Naive thymus-derived CD8-positive, alpha-beta T cell (primary cell): ENCODE results near the gene KCNG3. TPM values are rescaled to one million over a fixed set of nuclear protein-coding genes. Genes with fewer than 3 reads are reported as not detected.
A peak's percentile ranks its signal among the peaks of the same experiment; 100 is the strongest.

Experiments used
- ATAC-seq, 2 donors: fragments of 150-1000 bp; cut with Tn5 transposase in 1 of 2; sonication (Bioruptor Pico), chemical (Tn5 transposase) in 1 of 2; 1 replicate in 1 of 2; 2 replicates in 1 of 2; pipeline ENCODE4 v1.10.0; 2021; ENCODE audit warnings: mild to moderate bottlenecking in 2 of 2, moderate library complexity in 2 of 2
- POLR2A ChIA-PET: fragments of 350-600 bp; sonication (Branson Sonifier 250); formaldehyde crosslinking; loops from one replicate; lab custom pipeline; 2021; ENCODE audit warnings: antibody characterized with exemption; lab: Charles Lee
- DNase-seq, 10 donors: peaks; one replicate each; pipeline versions ENCODE4 v3.0.0 to v3.0.0-alpha.2; 2020 to 2022
- H3K27ac Mint-ChIP-seq, 10 donors: one replicate each; pipeline ENCODE4 v1.8.0; 2020 to 2022; ENCODE audit warnings: mild to moderate bottlenecking in 10 of 10, mixed read lengths in 10 of 10, moderate library complexity in 4 of 10, inconsistent platforms in 1 of 10
- H3K27me3 Mint-ChIP-seq, 5 donors: one replicate each; pipeline ENCODE4 v1.8.0; 2021 to 2022; ENCODE audit warnings: mixed read lengths in 5 of 5
- H3K36me3 Mint-ChIP-seq, 3 donors: one replicate each; pipeline ENCODE4 v1.8.0; 2020 to 2022; ENCODE audit warnings: mixed read lengths in 3 of 3, mild to moderate bottlenecking in 2 of 3, inconsistent platforms in 1 of 3
- H3K4me1 Mint-ChIP-seq, 4 donors: one replicate each; pipeline ENCODE4 v1.8.0; 2021 to 2022; ENCODE audit warnings: mixed read lengths in 4 of 4
- H3K4me3 Mint-ChIP-seq, 10 donors: one replicate each; pipeline ENCODE4 v1.8.0; 2020 to 2022; ENCODE audit warnings: mild to moderate bottlenecking in 10 of 10, mixed read lengths in 10 of 10, moderate library complexity in 6 of 10, inconsistent platforms in 1 of 10
- H3K9me3 Mint-ChIP-seq, 9 donors: one replicate each; pipeline ENCODE4 v1.8.0; 2020 to 2022; ENCODE audit warnings: mixed read lengths in 9 of 9, mild to moderate bottlenecking in 3 of 9, inconsistent platforms in 1 of 9, moderate library complexity in 1 of 9
- polyA plus RNA-seq, 3 donors: library from polyadenylated mRNA; unstranded; fragments of 300-500 nt; fragmentation: Illumina TruSeq; gene quantifications; one replicate each; pipeline ENCODE4 v1.2.3, GENCODE V29; 2021
- total RNA-seq, 8 experiments: library from RNA in 2 of 8; stranded (reverse) in 2 of 8; gene quantifications; one replicate each; pipeline ENCODE4 v1.2.3 and lab custom pipeline; 2021 to 2026

The KCNG3 gene, protein sequence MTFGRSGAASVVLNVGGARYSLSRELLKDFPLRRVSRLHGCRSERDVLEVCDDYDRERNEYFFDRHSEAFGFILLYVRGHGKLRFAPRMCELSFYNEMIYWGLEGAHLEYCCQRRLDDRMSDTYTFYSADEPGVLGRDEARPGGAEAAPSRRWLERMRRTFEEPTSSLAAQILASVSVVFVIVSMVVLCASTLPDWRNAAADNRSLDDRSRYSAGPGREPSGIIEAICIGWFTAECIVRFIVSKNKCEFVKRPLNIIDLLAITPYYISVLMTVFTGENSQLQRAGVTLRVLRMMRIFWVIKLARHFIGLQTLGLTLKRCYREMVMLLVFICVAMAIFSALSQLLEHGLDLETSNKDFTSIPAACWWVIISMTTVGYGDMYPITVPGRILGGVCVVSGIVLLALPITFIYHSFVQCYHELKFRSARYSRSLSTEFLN
- total RNA-seq (not detected), polyA plus RNA-seq (not detected), total RNA-seq (lab: John Stamatoyannopoulos, UW) (0.78 to 3.6 (median 1.8) reads per million in 6 experiments)

DNA sequence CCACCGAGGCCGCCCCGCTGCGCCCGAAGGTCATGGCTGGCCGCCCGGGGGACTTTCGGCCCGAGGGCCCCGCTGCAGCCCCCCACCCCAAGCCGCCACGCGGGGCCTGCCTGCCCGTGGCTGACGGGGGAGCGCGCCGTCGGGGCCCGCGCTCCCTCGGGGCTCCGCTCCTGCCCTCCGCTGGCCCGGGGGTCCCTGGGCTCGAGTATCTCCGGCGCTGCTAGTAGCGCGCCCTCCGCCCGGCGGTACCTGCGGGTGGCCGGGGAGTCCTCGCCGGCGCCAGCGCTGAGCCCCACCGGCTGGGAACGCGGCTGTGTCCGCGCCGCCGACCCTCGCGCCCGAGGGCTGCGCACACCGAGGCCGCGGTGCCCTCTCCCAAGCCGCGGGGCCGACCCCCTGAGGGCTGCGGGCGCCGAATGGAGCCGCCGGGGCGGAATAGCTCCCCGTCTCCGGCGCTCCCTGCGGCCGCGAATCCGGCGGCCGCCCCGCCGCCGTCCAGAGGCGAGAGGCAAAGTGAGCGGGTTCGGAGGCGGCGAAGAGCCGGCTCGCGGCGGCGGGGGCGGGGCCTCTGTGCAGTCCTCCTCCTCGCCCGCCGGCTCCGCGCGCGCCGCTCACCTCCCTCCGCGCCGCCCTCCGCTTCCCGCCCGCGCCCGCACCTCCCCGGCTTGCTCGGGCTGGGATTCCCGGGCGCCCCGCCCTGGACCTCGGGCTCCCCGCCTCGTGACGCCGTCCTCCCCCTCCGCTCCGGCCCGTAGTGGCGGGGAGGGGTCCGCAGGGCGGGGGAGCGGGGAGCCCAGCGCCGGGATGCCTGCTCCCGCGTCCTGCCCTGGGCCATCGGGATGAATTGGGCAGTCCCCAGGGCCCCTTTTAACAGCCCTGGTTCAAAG lies at the start of gene KCNG3:
Gene KCNG3, minus strand, starts transcription at position 515 of the 887 bp plus-strand sequence. Its CDS starts 481 bp downstream, at position 34.
- H3K9me3 Mint-ChIP-seq, result no peaks in the 10 kb centered on the region
- ATAC-seq, result peak; percentile 74 to 80
- H3K27ac Mint-ChIP-seq, result peak within 1 kb of the TSS; percentile 29 to 96 (median 88)
- H3K4me1 Mint-ChIP-seq, result peaks cover 7 to 18% (median 12%) of the 10 kb centered on the region in 4 donors
- H3K27me3 Mint-ChIP-seq, result peaks cover 0 to 33% (median 0%) of the 10 kb centered on the region in 5 donors
- DNase-seq, result peak; percentile 40 to 73 (median 58)
- peak within 1 kb of the TSS; percentile 91 to 99 (median 96) for H3K4me3 Mint-ChIP-seq
- POLR2A ChIA-PET, result interaction anchor here (0.5 to 2.6 kb wide), 6 partner anchors 26 to 317 kb away, joined by 3 to 7 read pairs (median 4); no protein-coding TSS in a partner anchor
- no peaks in the 10 kb centered on the region for H3K36me3 Mint-ChIP-seq

DNA sequence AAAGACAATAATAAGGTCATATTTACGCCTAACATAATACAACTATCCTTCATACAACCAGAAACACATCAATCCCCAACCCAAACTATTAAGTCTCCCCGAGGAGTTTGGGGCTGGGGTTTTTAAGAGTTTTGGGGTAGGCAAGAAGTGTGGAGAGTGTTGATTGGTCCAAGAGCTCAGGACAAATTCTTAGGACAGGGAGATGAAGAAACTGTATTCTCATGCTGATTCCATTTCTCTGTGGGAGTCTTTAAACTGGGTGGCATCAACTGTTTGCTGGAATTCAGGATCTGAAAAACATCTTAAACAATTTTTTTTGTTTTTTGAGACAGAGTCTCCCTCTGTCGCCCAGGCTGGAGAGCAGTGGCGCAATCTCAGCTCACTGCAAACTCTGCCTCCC lies 49.1 kb upstream of the KCNG3 start:
- DNase-seq, result no peak

DNA sequence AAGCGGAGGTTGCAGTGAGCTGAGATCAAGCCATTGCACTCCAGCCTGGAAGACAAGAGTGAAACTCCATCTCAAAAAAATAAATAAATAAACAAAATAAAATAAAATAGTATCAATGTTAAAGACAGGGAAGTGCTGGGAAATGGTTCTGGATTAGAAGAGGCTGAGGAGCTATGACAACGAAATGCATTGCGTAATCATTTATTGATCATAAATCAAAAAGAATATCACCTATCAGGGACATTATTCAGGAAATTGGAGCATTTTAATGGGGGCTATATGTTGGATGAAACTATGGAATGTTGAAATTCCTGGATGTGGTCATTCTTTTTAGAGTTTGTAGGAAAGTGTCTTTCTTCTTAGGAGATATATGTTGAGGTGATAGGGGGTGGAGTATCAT lies 43.7 kb upstream of the KCNG3 start:
- Mint-ChIP-seq H3K4me1 (peaks cover 0 to 3% (median 1%) of the 10 kb centered on the region in 4 donors), H3K4me3 (no peak overlapping the region), H3K9me3 (peaks cover 0 to 9% (median 0%) of the 10 kb centered on the region in 9 donors), H3K36me3 (no peaks in the 10 kb centered on the region), H3K27me3 (no peaks in the 10 kb centered on the region), H3K27ac (no peak overlapping the region)
- ATAC-seq (no peak), DNase-seq (no peak)
- POLR2A ChIA-PET, result interaction anchor here (1.3 kb wide), 1 partner anchor 10 kb away, joined by 3 read pairs; no protein-coding TSS in a partner anchor

More for the DNA sequence above, 49.1 kb upstream of the KCNG3 start:
- Mint-ChIP-seq H3K9me3 (peaks cover 0 to 4% (median 0%) of the 10 kb centered on the region in 9 donors), H3K27me3 (no peaks in the 10 kb centered on the region), H3K36me3 (no peaks in the 10 kb centered on the region), H3K27ac (no peak overlapping the region), H3K4me3 (no peak overlapping the region), H3K4me1 (peaks cover 3 to 10% (median 9%) of the 10 kb centered on the region in 4 donors)
- no peak for ATAC-seq
- POLR2A ChIA-PET, result no interaction called here

DNA sequence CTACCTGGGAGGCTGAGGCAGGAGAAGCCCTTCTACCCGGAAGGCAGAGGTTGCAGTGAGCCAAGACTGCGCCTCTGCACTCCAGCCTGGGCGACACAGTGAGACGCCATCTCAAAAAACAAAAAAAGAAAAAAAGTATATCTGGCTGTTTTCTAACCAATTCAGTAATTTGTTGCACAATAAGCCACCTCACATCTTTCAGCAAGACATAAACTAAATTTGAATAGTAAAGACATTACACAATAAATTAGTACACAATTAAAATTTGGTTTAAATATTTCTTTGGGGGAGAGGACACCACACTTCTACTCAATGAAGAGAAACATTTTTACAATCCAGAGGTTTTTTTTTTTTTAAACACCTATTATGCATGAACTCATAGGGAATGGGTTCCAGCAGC lies 38.6 kb upstream of the KCNG3 start:
- Mint-ChIP-seq H3K9me3 (no peaks in the 10 kb centered on the region), H3K27ac (peak overlapping the region in 1 of 10 donors; percentile 7), H3K36me3 (no peaks in the 10 kb centered on the region), H3K27me3 (no peaks in the 10 kb centered on the region), H3K4me1 (no peaks in the 10 kb centered on the region), H3K4me3 (no peak overlapping the region)
- DNase-seq, result no peak
- no peak for ATAC-seq
- POLR2A ChIA-PET, result no interaction called here

DNA sequence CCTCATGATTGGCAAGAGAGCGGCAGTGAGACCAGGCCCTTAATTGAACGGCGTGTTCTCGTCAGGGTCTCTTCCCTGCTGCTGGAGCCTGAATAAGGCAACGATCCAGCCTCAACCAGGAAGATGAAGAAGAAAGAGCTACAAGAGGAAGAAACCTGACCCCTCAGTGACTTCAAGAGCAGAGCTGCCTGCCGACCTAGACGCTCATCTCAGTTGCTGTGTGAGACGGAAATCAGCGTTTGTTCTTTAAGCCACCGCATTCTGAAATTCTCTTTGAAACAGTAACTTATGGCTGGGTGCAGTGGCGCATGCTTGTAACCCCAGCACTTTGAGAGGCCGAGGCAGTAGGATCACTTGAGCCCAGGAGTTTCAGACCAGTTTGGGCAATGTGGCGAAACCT lies 29.6 kb upstream of the KCNG3 start:
- DNase-seq, result peak in 7 of 10 donors; percentile 3 to 56 (median 13)
- H3K4me1 Mint-ChIP-seq, result peaks cover 7 to 27% (median 13%) of the 10 kb centered on the region in 4 donors
- H3K9me3 Mint-ChIP-seq, result no peaks in the 10 kb centered on the region
- peak overlapping the region in 9 of 10 donors; percentile 0 to 80 (median 56) for H3K4me3 Mint-ChIP-seq
- no peaks in the 10 kb centered on the region for H3K36me3 Mint-ChIP-seq
- peak; percentile 76 to 92 for ATAC-seq
- POLR2A ChIA-PET, result interaction anchor here (0.7 kb wide), 1 partner anchor 30 kb away, joined by 5 read pairs; no protein-coding TSS in a partner anchor
- H3K27ac Mint-ChIP-seq, result peak overlapping the region; percentile 29 to 94 (median 76)
- peaks cover 0 to 2% (median 0%) of the 10 kb centered on the region in 5 donors for H3K27me3 Mint-ChIP-seq

DNA sequence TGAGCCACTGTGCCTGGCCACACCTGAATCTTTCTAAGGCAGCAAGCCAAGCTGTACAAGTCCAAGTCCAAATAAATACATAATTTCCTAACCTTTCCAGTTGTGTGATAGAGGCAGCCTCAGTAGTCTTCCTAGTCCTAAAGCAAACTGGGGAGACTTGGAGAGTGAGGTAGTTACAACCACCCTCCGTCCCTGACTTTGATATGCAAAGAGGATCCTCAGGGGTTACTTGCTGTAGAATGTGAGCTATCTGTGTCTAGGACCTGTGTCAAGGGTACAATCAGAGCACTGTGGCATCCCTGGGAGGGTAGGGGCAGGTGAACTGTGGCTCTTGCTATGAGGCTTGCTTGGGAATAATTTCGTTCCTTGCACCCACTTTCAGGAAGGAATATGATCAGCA lies 28.3 kb upstream of the KCNG3 start:
- Mint-ChIP-seq H3K27me3 (peaks cover 0 to 2% (median 0%) of the 10 kb centered on the region in 5 donors), H3K36me3 (no peaks in the 10 kb centered on the region), H3K4me3 (peak overlapping the region in 1 of 10 donors; percentile 28), H3K4me1 (peaks cover 7 to 27% (median 13%) of the 10 kb centered on the region in 4 donors), H3K27ac (peak overlapping the region in 3 of 10 donors; percentile 28 to 78 (median 28)), H3K9me3 (no peaks in the 10 kb centered on the region)
- DNase-seq (no peak), ATAC-seq (no peak)
- POLR2A ChIA-PET, result no interaction called here

DNA sequence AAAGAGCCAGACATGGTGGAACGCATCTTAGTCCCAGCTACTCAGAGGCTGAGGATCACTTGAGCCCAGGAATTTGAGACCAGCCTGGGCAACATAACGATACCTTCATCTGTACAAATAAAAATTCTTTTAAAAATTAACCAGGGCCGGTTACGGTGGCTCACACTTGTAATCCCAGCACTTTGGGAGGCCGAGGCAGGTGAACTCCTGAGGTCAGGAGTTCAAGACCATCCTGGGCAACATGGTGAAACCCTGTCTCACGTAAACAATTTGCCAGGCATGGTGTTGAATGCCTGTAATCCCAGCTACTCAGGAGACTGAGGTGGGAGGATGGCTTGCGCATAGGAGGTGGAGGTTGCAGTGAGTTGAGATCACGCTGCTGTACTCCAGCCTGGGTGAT lies 25.8 kb upstream of the KCNG3 start:
- ATAC-seq (no peak), DNase-seq (no peak)
- H3K27me3 Mint-ChIP-seq, result peaks cover 0 to 2% (median 0%) of the 10 kb centered on the region in 5 donors
- no peak overlapping the region for H3K4me3 Mint-ChIP-seq
- H3K36me3 Mint-ChIP-seq, result no peaks in the 10 kb centered on the region
- no peak overlapping the region for H3K27ac Mint-ChIP-seq
- no peaks in the 10 kb centered on the region for H3K9me3 Mint-ChIP-seq
- POLR2A ChIA-PET, result no interaction called here
- H3K4me1 Mint-ChIP-seq, result peaks cover 5 to 19% (median 8%) of the 10 kb centered on the region in 4 donors

DNA sequence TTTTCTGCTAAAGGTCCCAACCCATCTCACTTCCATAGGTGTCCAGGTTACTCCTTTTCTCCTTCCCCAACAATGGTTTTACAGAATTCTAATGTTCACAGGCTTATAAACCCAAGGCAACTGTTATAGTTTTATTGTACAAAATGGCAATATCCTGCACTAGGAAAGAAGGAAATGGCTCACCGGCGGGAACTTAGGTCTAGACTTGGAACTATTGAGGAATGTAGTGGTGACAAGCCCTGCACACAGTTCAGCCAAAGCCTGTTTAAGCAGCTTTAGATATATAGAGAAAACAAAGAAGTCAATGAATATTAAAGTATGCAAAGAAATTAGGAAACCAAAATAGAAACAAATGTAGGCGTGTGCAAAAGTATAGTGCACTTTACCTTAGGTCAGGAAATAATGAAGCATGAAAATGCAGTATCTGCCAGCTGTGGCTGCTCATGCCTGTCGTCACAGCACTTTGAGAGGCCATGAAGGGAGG lies 22.7 kb upstream of the KCNG3 start:
- Mint-ChIP-seq H3K4me3 (no peak overlapping the region), H3K9me3 (no peaks in the 10 kb centered on the region), H3K27ac (no peak overlapping the region), H3K27me3 (peaks cover 0 to 3% (median 0%) of the 10 kb centered on the region in 5 donors), H3K4me1 (peaks cover 0 to 7% (median 6%) of the 10 kb centered on the region in 4 donors), H3K36me3 (no peaks in the 10 kb centered on the region)
- POLR2A ChIA-PET, result no interaction called here
- DNase-seq (no peak), ATAC-seq (no peak)

DNA sequence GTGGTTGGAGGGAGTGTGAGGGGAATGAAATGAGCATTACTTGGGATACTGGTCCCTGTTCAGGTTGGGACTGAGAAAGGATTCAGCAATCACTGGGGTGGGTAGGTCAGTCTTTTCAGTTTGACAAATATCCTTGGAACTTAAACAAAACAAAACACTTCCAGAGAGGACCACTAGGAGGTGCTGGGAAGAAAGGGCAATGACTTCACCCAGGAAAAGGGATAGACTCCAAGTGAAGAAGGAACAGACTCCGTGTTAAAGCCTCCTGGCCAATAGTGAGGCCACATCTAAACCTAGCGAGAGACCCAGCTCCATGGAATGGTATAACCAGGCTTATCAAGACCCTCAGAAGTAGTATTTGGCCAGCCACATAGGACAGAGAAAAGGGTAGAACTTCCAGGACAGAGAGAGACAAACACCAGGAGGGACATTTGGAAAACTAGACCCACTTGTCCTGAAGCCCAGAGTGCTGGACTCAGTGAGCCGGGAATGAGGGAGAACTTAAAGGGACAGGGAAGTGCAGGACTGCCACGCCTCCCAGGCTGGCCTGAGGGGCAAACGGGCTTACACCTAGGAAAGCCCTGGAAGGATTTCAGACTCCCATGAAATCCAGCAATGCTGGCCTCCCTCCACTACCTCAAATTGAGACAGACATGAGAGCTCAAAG lies 19.6 kb upstream of the KCNG3 start:
- no peaks in the 10 kb centered on the region for H3K9me3 Mint-ChIP-seq
- DNase-seq, result peak in 3 of 10 donors; percentile 30 to 38 (median 31)
- no peak overlapping the region for H3K4me3 Mint-ChIP-seq
- no peak for ATAC-seq
- no peaks in the 10 kb centered on the region for H3K36me3 Mint-ChIP-seq
- peak overlapping the region in 3 of 10 donors; percentile 37 to 51 (median 46) for H3K27ac Mint-ChIP-seq
- POLR2A ChIA-PET, result interaction anchor here (1.4 kb wide), 1 partner anchor 150 kb away, joined by 4 read pairs; no protein-coding TSS in a partner anchor
- H3K4me1 Mint-ChIP-seq, result peaks cover 7 to 18% (median 11%) of the 10 kb centered on the region in 4 donors
- H3K27me3 Mint-ChIP-seq, result peaks cover 0 to 3% (median 0%) of the 10 kb centered on the region in 5 donors

DNA sequence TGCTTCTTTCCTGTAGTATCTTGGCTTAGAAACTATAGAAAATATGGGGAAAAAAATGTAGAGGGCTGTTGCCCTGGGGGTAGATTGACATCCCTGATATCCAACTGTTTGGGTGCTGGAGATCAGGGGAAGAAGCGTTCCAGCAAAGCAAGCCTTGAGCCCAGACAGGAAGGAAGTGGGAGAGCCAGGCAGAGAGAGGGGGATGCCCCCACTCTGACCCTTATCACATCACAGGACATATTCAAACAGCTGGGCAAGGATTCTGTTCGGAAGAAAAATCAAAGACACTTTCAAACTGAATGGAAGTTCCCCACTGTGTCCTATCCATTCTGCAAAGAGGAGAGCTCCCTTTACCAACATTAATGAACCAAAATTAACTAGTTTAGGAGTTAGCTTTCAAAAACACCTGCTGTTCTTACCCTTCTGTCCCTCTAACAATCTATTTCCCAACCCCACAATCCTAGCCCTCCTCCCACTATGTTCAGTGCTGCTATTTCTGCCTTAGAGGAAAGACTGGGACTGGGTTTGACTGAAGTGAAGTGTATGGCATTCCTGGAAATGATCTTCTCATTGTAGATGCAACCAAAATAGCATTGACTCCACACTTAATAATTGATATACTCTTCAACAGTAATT lies 16.9 kb upstream of the KCNG3 start:
- Mint-ChIP-seq H3K4me3 (no peak overlapping the region), H3K36me3 (no peaks in the 10 kb centered on the region), H3K27me3 (peaks cover 0 to 5% (median 0%) of the 10 kb centered on the region in 5 donors), H3K4me1 (peaks cover 7 to 18% (median 12%) of the 10 kb centered on the region in 4 donors), H3K27ac (peak overlapping the region in 2 of 10 donors; percentile 13 to 28), H3K9me3 (no peaks in the 10 kb centered on the region)
- ATAC-seq (no peak), DNase-seq (no peak)
- POLR2A ChIA-PET, result no interaction called here

DNA sequence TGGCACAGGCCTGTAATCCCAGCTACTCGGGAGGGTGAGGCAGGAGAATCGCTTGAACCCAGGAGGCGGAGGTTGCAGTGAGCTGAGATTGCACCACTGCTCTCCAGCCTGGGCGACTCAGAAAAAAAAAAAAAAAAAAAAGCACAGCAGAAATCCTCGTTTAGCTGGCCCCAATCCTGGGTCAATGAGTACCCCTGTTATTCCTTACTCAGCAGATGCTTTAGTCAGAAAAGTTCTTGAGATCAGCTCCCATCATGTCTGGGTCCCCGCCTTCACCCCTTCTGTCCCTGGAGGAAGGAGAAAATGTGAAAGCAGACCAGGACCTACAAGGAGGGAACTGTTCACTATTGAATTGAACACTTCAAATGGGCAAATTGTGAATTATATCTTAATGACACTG lies 16.4 kb upstream of the KCNG3 start:
- peak overlapping the region in 3 of 10 donors; percentile 13 to 60 (median 28) for H3K27ac Mint-ChIP-seq
- no peak for ATAC-seq

More for the DNA sequence above, 16.4 kb upstream of the KCNG3 start:
- Mint-ChIP-seq H3K27me3 (peaks cover 0 to 5% (median 0%) of the 10 kb centered on the region in 5 donors), H3K4me3 (no peak overlapping the region), H3K36me3 (no peaks in the 10 kb centered on the region), H3K4me1 (peaks cover 7 to 18% (median 12%) of the 10 kb centered on the region in 4 donors), H3K9me3 (no peaks in the 10 kb centered on the region)
- DNase-seq, result no peak
- POLR2A ChIA-PET, result interaction anchor here (0.6 kb wide), 1 partner anchor 988 kb away, joined by 3 read pairs; no protein-coding TSS in a partner anchor
